ENCODE measurements around the gene IQCF6. TPM values are rescaled to one million over a fixed set of nuclear protein-coding genes. Genes with fewer than 3 reads are reported as not detected.

IQCF6 gene
- polyA plus RNA-seq, 1 donor from 2014 or later: not detected

- no peaks in the 10 kb centered on the region for H3K36me3 ChIP-seq (ENCODE audit: insufficient read depth, low read length)
- no peaks in the 10 kb centered on the region for H4K20me1 ChIP-seq (ENCODE audit: insufficient read depth)
- H3K79me2 ChIP-seq (replicated peaks; ENCODE audit: insufficient read depth, low read length): no peaks in the 10 kb centered on the region
- no peak overlapping the region for H3K4me3 ChIP-seq (ENCODE audit: low read length)
- no peak overlapping the region for H3K9ac ChIP-seq (ENCODE audit: low read length)
- H3K4me2 ChIP-seq (ENCODE audit: low read length): no peak overlapping the region
- H3K9me2 ChIP-seq (ENCODE audit: insufficient read depth, low read length): no peaks in the 10 kb centered on the region
- H3K27me3 ChIP-seq (ENCODE audit: insufficient read depth, low read depth, low read length): no peaks in the 10 kb centered on the region
- H2AFZ ChIP-seq (ENCODE audit: low read depth, low read length): no peak overlapping the region
- no peaks in the 10 kb centered on the region for H3F3A ChIP-seq (ENCODE audit: insufficient read depth, low read length, poor library complexity, severe bottlenecking)
- TF ChIP-seq TAF1 (IDR thresholded peaks at IDR 0.05; ENCODE audit: low read depth) (no peak), MXI1 (conservative IDR thresholded peaks at IDR 0.05; ENCODE audit: poor library complexity, severe bottlenecking) (no peak), SMC3 (conservative IDR thresholded peaks at IDR 0.05; ENCODE audit: poor library complexity) (no peak), EZH2 (IDR thresholded peaks at IDR 0.05; ENCODE audit: borderline replicate concordance, insufficient read depth, low read length, poor library complexity, severe bottlenecking) (no peak), EP300 (conservative IDR thresholded peaks at IDR 0.05; ENCODE audit: poor library complexity, severe bottlenecking) (no peak), RAD21 (conservative IDR thresholded peaks at IDR 0.05) (no peak), POLR2AphosphoS5 (IDR thresholded peaks at IDR 0.05) (no peak)
- TF ChIP-seq, protein P1, sequence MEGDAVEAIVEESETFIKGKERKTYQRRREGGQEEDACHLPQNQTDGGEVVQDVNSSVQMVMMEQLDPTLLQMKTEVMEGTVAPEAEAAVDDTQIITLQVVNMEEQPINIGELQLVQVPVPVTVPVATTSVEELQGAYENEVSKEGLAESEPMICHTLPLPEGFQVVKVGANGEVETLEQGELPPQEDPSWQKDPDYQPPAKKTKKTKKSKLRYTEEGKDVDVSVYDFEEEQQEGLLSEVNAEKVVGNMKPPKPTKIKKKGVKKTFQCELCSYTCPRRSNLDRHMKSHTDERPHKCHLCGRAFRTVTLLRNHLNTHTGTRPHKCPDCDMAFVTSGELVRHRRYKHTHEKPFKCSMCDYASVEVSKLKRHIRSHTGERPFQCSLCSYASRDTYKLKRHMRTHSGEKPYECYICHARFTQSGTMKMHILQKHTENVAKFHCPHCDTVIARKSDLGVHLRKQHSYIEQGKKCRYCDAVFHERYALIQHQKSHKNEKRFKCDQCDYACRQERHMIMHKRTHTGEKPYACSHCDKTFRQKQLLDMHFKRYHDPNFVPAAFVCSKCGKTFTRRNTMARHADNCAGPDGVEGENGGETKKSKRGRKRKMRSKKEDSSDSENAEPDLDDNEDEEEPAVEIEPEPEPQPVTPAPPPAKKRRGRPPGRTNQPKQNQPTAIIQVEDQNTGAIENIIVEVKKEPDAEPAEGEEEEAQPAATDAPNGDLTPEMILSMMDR (IDR thresholded peaks at IDR 0.05; ENCODE audit: poor library complexity, severe bottlenecking): no peak
- TF ChIP-seq, protein P2, sequence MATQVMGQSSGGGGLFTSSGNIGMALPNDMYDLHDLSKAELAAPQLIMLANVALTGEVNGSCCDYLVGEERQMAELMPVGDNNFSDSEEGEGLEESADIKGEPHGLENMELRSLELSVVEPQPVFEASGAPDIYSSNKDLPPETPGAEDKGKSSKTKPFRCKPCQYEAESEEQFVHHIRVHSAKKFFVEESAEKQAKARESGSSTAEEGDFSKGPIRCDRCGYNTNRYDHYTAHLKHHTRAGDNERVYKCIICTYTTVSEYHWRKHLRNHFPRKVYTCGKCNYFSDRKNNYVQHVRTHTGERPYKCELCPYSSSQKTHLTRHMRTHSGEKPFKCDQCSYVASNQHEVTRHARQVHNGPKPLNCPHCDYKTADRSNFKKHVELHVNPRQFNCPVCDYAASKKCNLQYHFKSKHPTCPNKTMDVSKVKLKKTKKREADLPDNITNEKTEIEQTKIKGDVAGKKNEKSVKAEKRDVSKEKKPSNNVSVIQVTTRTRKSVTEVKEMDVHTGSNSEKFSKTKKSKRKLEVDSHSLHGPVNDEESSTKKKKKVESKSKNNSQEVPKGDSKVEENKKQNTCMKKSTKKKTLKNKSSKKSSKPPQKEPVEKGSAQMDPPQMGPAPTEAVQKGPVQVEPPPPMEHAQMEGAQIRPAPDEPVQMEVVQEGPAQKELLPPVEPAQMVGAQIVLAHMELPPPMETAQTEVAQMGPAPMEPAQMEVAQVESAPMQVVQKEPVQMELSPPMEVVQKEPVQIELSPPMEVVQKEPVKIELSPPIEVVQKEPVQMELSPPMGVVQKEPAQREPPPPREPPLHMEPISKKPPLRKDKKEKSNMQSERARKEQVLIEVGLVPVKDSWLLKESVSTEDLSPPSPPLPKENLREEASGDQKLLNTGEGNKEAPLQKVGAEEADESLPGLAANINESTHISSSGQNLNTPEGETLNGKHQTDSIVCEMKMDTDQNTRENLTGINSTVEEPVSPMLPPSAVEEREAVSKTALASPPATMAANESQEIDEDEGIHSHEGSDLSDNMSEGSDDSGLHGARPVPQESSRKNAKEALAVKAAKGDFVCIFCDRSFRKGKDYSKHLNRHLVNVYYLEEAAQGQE (IDR thresholded peaks at IDR 0.05; ENCODE audit: borderline replicate concordance): no peak
- H3K9me3 ChIP-seq (ENCODE audit: low read length): no peaks in the 10 kb centered on the region
- no peak overlapping the region for H3K27ac ChIP-seq (ENCODE audit: low read length)
These were observed 1.1 kb downstream of the IQCF6 start for GRCh38 chr3:51777985-51778384.

GRCh38 chr3:51773529-51774056 is 5.4 kb downstream of the IQCF6 start:
- no peak overlapping the region for H3K27ac ChIP-seq (ENCODE audit: low read length)
- H3K9ac ChIP-seq (ENCODE audit: low read length): no peak overlapping the region
- H3K4me2 ChIP-seq (ENCODE audit: low read length): no peak overlapping the region
- H4K20me1 ChIP-seq (ENCODE audit: insufficient read depth): no peaks in the 10 kb centered on the region
- no peaks in the 10 kb centered on the region for H3K9me3 ChIP-seq (ENCODE audit: low read length)
- H3K36me3 ChIP-seq (ENCODE audit: insufficient read depth, low read length): no peaks in the 10 kb centered on the region
- no peaks in the 10 kb centered on the region for H3K27me3 ChIP-seq (ENCODE audit: insufficient read depth, low read depth, low read length)
- no peaks in the 10 kb centered on the region for H3F3A ChIP-seq (ENCODE audit: insufficient read depth, low read length, poor library complexity, severe bottlenecking)
- H3K79me2 ChIP-seq (replicated peaks; ENCODE audit: insufficient read depth, low read length): no peaks in the 10 kb centered on the region
- no peak overlapping the region for H2AFZ ChIP-seq (ENCODE audit: low read depth, low read length)
- H3K9me2 ChIP-seq (ENCODE audit: insufficient read depth, low read length): no peaks in the 10 kb centered on the region
- no peak for TF ChIP-seq EP300 (conservative IDR thresholded peaks at IDR 0.05; ENCODE audit: poor library complexity, severe bottlenecking)
- no peak for TF ChIP-seq RAD21 (conservative IDR thresholded peaks at IDR 0.05)
- TF ChIP-seq TAF1 (IDR thresholded peaks at IDR 0.05; ENCODE audit: low read depth): no peak
- TF ChIP-seq MXI1 (conservative IDR thresholded peaks at IDR 0.05; ENCODE audit: poor library complexity, severe bottlenecking): no peak
- no peak for TF ChIP-seq POLR2AphosphoS5 (IDR thresholded peaks at IDR 0.05)
- TF ChIP-seq SMC3 (conservative IDR thresholded peaks at IDR 0.05; ENCODE audit: poor library complexity): no peak
- TF ChIP-seq, protein P2 (IDR thresholded peaks at IDR 0.05; ENCODE audit: borderline replicate concordance): no peak
- no peak for TF ChIP-seq EZH2 (IDR thresholded peaks at IDR 0.05; ENCODE audit: borderline replicate concordance, insufficient read depth, low read length, poor library complexity, severe bottlenecking)
- TF ChIP-seq, protein P1 (IDR thresholded peaks at IDR 0.05; ENCODE audit: poor library complexity, severe bottlenecking): no peak
- no peak overlapping the region for H3K4me3 ChIP-seq (ENCODE audit: low read length)
